GM06990 (cell line): ENCODE results near the gene RMND5A.

ENCODE experiments used
- DNase-seq: peaks from one replicate; pipeline ENCODE4 v3.0.0-alpha.2; 2011; ENCODE audit not compliant: insufficient read length; ENCODE audit errors: extremely low read depth
- H3K27me3 ChIP-seq: replicated peaks from 2 replicates; pipeline ENCODE4 v1.6.0; 2011; ENCODE audit warnings: low read length; ENCODE audit not compliant: control insufficient read depth, insufficient read depth
- H3K36me3 ChIP-seq: 2 replicates; pipeline ENCODE4 v1.5.1; 2011; ENCODE audit warnings: low read length; ENCODE audit not compliant: control insufficient read depth, insufficient read depth
- H3K4me3 ChIP-seq: replicated peaks from 2 replicates; pipeline ENCODE4 v1.5.1; 2011; ENCODE audit warnings: low read depth, mild to moderate bottlenecking, control low read depth, low read length
- CTCF ChIP-seq: IDR thresholded peaks from 2 replicates; pipeline ENCODE4 v1.5.1; 2011; ENCODE audit warnings: low read length, control low read depth, mild to moderate bottlenecking, inconsistent platforms; ENCODE audit not compliant: insufficient read depth, poor library complexity, severe bottlenecking

The RMND5A gene

GRCh38 chr2:86790676-86791572 is 70.8 kb downstream of the RMND5A start, which contains the start of gene CD8A:
Gene CD8A, minus strand, starts transcription at chr2:86790913. Its CDS starts 88 bp downstream, at chr2:86790825.
- TF ChIP-seq CTCF = no peak
- no peak within 1 kb of the TSS for H3K4me3 ChIP-seq
- no peaks in the 10 kb centered on the region for H3K36me3 ChIP-seq
- H3K27me3 ChIP-seq = no peaks in the 10 kb centered on the region; the same call in 1 of the 2 replicates
- no peak for DNase-seq

- Histone ChIP-seq H3K36me3 (no peaks in the 10 kb centered on the region), H3K4me3 (no peak overlapping the region), H3K27me3 (no peaks in the 10 kb centered on the region; the same call in 1 of the 2 replicates)
- no peak for DNase-seq
- TF ChIP-seq CTCF = no peak
Observed at GRCh38 chr2:86791573-86791972, 71.5 kb downstream of the RMND5A start.

GRCh38 chr2:86793752-86794151 is 73.7 kb downstream of the RMND5A start:
- DNase-seq = no peak
- H3K27me3 ChIP-seq = no peaks in the 10 kb centered on the region; the same call in 1 of the 2 replicates
- TF ChIP-seq CTCF = no peak
- no peak overlapping the region for H3K4me3 ChIP-seq
- H3K36me3 ChIP-seq = no peaks in the 10 kb centered on the region

GRCh38 chr2:86794861-86795260 is 74.8 kb downstream of the RMND5A start:
- TF ChIP-seq CTCF = no peak
- Histone ChIP-seq H3K36me3 (no peaks in the 10 kb centered on the region), H3K4me3 (no peak overlapping the region), H3K27me3 (no peaks in the 10 kb centered on the region; the same call in 1 of the 2 replicates)
- no peak for DNase-seq

- DNase-seq = no peak
- no peak for TF ChIP-seq CTCF
- Histone ChIP-seq H3K36me3 (no peaks in the 10 kb centered on the region), H3K27me3 (no peaks in the 10 kb centered on the region; the same call in 1 of the 2 replicates), H3K4me3 (no peak overlapping the region)
Observed at GRCh38 chr2:86800856-86801567, 80.9 kb downstream of the RMND5A start.
